Measurements from ENCODE around the gene MAN2A2.

MAN2A2 gene

GRCh38 chr15:90914305-90915080 lies 11.4 kb downstream of the MAN2A2 start (continued):
- TF ChIP-seq CSRNP3 (CRISPR knock-in tag; IDR thresholded peaks at IDR 0.05) (no peak), GLIS3 (CRISPR knock-in tag; IDR thresholded peaks at IDR 0.05) (no peak), PATZ1 (CRISPR knock-in tag; IDR thresholded peaks at IDR 0.05; ENCODE audit: borderline replicate concordance) (no peak)

GRCh38 chr15:90915216-90915807 lies 12.2 kb downstream of the MAN2A2 start:
- TF ChIP-seq ZFP3 (CRISPR knock-in tag; IDR thresholded peaks at IDR 0.05): no peak
- ATAC-seq: no peak

- no peak for TF ChIP-seq ISL1 (CRISPR knock-in tag; IDR thresholded peaks at IDR 0.05)
- no peak for TF ChIP-seq POU6F1 (CRISPR knock-in tag; IDR thresholded peaks at IDR 0.05; ENCODE audit: borderline replicate concordance, low read depth)
- TF ChIP-seq PPARA (CRISPR knock-in tag; IDR thresholded peaks at IDR 0.05; ENCODE audit: borderline replicate concordance): no peak
- TF ChIP-seq ZFP30 (CRISPR knock-in tag; IDR thresholded peaks at IDR 0.05): no peak
- no peak for TF ChIP-seq CSDC2 (CRISPR knock-in tag; IDR thresholded peaks at IDR 0.05)
- TF ChIP-seq CSRNP3 (CRISPR knock-in tag; IDR thresholded peaks at IDR 0.05): no peak
- no peak for TF ChIP-seq ARNTL (CRISPR knock-in tag; IDR thresholded peaks at IDR 0.05; ENCODE audit: borderline replicate concordance, low read depth)
- TF ChIP-seq TOX (CRISPR knock-in tag; IDR thresholded peaks at IDR 0.05; ENCODE audit: borderline replicate concordance): no peak
- TF ChIP-seq PATZ1 (CRISPR knock-in tag; IDR thresholded peaks at IDR 0.05; ENCODE audit: borderline replicate concordance): no peak
- TF ChIP-seq SNAI2 (CRISPR knock-in tag; IDR thresholded peaks at IDR 0.05): no peak
- no peak for TF ChIP-seq ZC3H10 (CRISPR knock-in tag; IDR thresholded peaks at IDR 0.05)
- TF ChIP-seq ZFP3 (CRISPR knock-in tag; IDR thresholded peaks at IDR 0.05): no peak
- no peak for TF ChIP-seq ZNF70 (CRISPR knock-in tag; IDR thresholded peaks at IDR 0.05)
- no peak for TF ChIP-seq ZNF565 (CRISPR knock-in tag; conservative IDR thresholded peaks at IDR 0.05; ENCODE audit: low read depth)
- no peak for TF ChIP-seq CREB5 (CRISPR knock-in tag; IDR thresholded peaks at IDR 0.05; ENCODE audit: low read depth)
- TF ChIP-seq OSR1 (CRISPR knock-in tag; IDR thresholded peaks at IDR 0.05): no peak
- TF ChIP-seq TSHZ2 (CRISPR knock-in tag; IDR thresholded peaks at IDR 0.05): no peak
- no peak for ATAC-seq
These were observed 12.8 kb downstream of the MAN2A2 start for GRCh38 chr15:90915808-90916440.

All from SK-N-SH treated with all-trans-retinoic acid at 6 μM for 48 hours (cell line).